HEK293T (cell line): ENCODE data around the gene LRRC28.

Source experiments
- BHLHE40 ChIP-seq: fragments of 450-650 bp; IDR thresholded peaks from 2 replicates; pipeline ENCODE4 v1.6.1; 2016; ENCODE audit warnings: mild to moderate bottlenecking, moderate library complexity, borderline replicate concordance
- CTBP1 ChIP-seq: fragments of 450-650 bp; IDR thresholded peaks from 2 replicates; pipeline ENCODE4 v1.6.1; 2016; ENCODE audit warnings: borderline replicate concordance
- ELF4 ChIP-seq: fragments of 450-650 bp; IDR thresholded peaks from 2 replicates; pipeline ENCODE4 v1.6.1; 2017; ENCODE audit warnings: antibody characterized with exemption
- FOXA1 ChIP-seq: fragments of 450-650 bp; IDR thresholded peaks from 2 replicates; pipeline ENCODE4 v1.6.1; 2016; ENCODE audit warnings: mild to moderate bottlenecking
- FOXM1 ChIP-seq: fragments of 450-650 bp; IDR thresholded peaks from 2 replicates; pipeline ENCODE4 v1.6.1; 2017; ENCODE audit warnings: mild to moderate bottlenecking, borderline replicate concordance
- HDGF ChIP-seq: fragments of 450-650 bp; IDR thresholded peaks from 2 replicates; pipeline ENCODE4 v1.6.1; 2017; ENCODE audit warnings: antibody characterized with exemption, borderline replicate concordance
- LEF1 ChIP-seq: fragments of 450-650 bp; IDR thresholded peaks from 2 replicates; pipeline ENCODE4 v1.6.1; 2017; ENCODE audit warnings: mild to moderate bottlenecking, borderline replicate concordance
- NFRKB ChIP-seq: fragments of 450-650 bp; IDR thresholded peaks from 2 replicates; pipeline ENCODE4 v1.6.1; 2016; ENCODE audit warnings: mild to moderate bottlenecking, moderate library complexity
- SP1 ChIP-seq: fragments of 450-650 bp; IDR thresholded peaks from 2 replicates; pipeline ENCODE4 v1.6.1; 2017
- SUZ12 ChIP-seq: fragments of 450-650 bp; IDR thresholded peaks from 2 replicates; pipeline ENCODE4 v1.6.1; 2016; ENCODE audit warnings: mild to moderate bottlenecking
- TARDBP ChIP-seq: fragments of 450-650 bp; IDR thresholded peaks from 2 replicates; pipeline ENCODE4 v1.6.1; 2016
- ZNF384 ChIP-seq: fragments of 450-650 bp; IDR thresholded peaks from 2 replicates; pipeline ENCODE4 v1.6.1; 2016
- TF ChIP-seq, protein P1 (sequence below): fragments of 450-650 bp; IDR thresholded peaks from 2 replicates; pipeline ENCODE4 v1.6.1; 2016

DNA sequence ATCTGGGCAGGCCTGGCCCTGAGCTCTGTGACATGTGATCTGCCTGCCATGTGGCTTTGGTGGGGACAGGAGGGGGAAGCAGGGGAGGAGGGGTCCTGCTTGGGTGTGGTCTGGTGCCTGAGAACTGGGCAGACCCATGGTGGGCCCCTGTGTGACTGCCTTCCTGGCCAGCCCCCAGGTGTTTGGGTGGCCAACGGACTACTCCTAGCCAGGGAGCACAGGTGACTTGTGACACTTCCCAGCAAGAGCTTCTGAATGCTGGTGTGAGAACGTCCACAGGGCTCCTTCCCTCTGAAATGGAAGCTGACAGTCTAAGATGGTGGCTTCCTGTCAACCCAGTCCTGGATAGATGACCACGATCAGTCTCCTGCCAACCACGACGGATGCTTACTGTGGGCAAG lies 178.4 kb downstream of the LRRC28 start:
- TF ChIP-seq NFRKB (no peak), FOXM1 (no peak), CTBP1 (no peak), FOXA1 (no peak), ZNF384 (no peak), SUZ12 (no peak), SP1 (no peak), BHLHE40 (no peak), ELF4 (no peak), LEF1 (no peak), HDGF (no peak), TARDBP (no peak)
- TF ChIP-seq, protein P1, sequence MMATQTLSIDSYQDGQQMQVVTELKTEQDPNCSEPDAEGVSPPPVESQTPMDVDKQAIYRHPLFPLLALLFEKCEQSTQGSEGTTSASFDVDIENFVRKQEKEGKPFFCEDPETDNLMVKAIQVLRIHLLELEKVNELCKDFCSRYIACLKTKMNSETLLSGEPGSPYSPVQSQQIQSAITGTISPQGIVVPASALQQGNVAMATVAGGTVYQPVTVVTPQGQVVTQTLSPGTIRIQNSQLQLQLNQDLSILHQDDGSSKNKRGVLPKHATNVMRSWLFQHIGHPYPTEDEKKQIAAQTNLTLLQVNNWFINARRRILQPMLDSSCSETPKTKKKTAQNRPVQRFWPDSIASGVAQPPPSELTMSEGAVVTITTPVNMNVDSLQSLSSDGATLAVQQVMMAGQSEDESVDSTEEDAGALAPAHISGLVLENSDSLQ, result no peak
